A549 (cell line): Measurements from ENCODE around the gene ITGA11. TPM values are rescaled to one million over a fixed set of nuclear protein-coding genes. Genes with fewer than 3 reads are reported as not detected.

Experiments
- ATAC-seq, 2 experiments: fragments of 200-7000 bp in 1 of 2; fragments of >200 bp in 1 of 2; cut with Nextera tagmentation in 1 of 2; cut with Tn5 transposase in 1 of 2; 3 replicates each; pipeline versions ENCODE4 v1.8.0 to v1.9.1; 2018 to 2020; ENCODE audit warnings: mild to moderate bottlenecking in 1 of 2, moderate library complexity in 1 of 2
- CTCF ChIA-PET: fragments of 300-600 bp; sonication (Branson Sonifier 250); formaldehyde crosslinking; extraction: SDS; loops from one replicate; lab custom pipeline; 2021; ENCODE audit warnings: antibody characterized with exemption, inconsistent platforms; lab: Yijun Ruan, JAX
- POLR2A ChIA-PET: fragments of 350-600 bp; formaldehyde crosslinking; extraction: SDS; loops from one replicate; lab custom pipeline; 2021; ENCODE audit warnings: antibody characterized with exemption, inconsistent platforms; lab: Yijun Ruan, JAX
- DNase-seq, 2 experiments: peaks; one replicate each; pipeline versions ENCODE4 v3.0.0 to v3.0.0-alpha.2; 2011 to 2016; ENCODE audit warnings: low read depth in 1 of 2, low spot score in 1 of 2
- FAIRE-seq: peaks from 2 replicates; lab custom pipeline; 2011; peaks lifted over from hg19 to GRCh38; lab: Jason Lieb, UNC
- H3K27ac ChIP-seq, 2 experiments: fragments of >200 bp; sonication (Bioruptor Twin); formaldehyde crosslinking; 3 replicates each; pipeline ENCODE4 v1.5.1; 2016 to 2017
- H3K4me1 ChIP-seq: fragments of >200 bp; sonication (Bioruptor Twin); formaldehyde crosslinking; 3 replicates; pipeline ENCODE4 v1.6.1; 2016
- H3K4me2 ChIP-seq: fragments of >200 bp; sonication (Bioruptor Twin); formaldehyde crosslinking; 3 replicates; pipeline ENCODE4 v1.6.1; 2016
- H3K4me3 ChIP-seq: fragments of >200 bp; sonication (Bioruptor Twin); formaldehyde crosslinking; 3 replicates; pipeline ENCODE4 v1.5.1; 2016
- H3K9me3 ChIP-seq: fragments of >200 bp; sonication (Bioruptor Twin); formaldehyde crosslinking; 3 replicates; pipeline ENCODE4 v1.6.1; 2016
- CBX8 ChIP-seq: fragments of 200-600 bp; sonication (generic); IDR thresholded peaks from 2 replicates; pipeline ENCODE4 v1.6.1; 2016
- CHD2 ChIP-seq: fragments of 150-350 bp; IDR thresholded peaks from 2 replicates; pipeline ENCODE4 v1.6.1; 2014; ENCODE audit warnings: low read length; ENCODE audit not compliant: partially characterized antibody
- CHD4 ChIP-seq: fragments of 200-600 bp; sonication (generic); IDR thresholded peaks from 2 replicates; pipeline ENCODE4 v1.6.1; 2016; ENCODE audit warnings: antibody characterized with exemption, mild to moderate bottlenecking, borderline replicate concordance
- CTCF ChIP-seq: fragments of >200 bp; sonication (Bioruptor Twin); formaldehyde crosslinking; IDR thresholded peaks from 3 replicates; pipeline ENCODE4 v1.5.1; 2016
- EHMT2 ChIP-seq: fragments of 200-600 bp; sonication (generic); IDR thresholded peaks from 2 replicates; pipeline ENCODE4 v1.6.1; 2016; ENCODE audit warnings: antibody characterized with exemption, low read depth, mild to moderate bottlenecking, moderate library complexity
- EP300 ChIP-seq, 2 experiments: fragments of >200 bp; sonication (Bioruptor Twin); formaldehyde crosslinking; IDR thresholded peaks; 2 replicates in 1 of 2; 3 replicates in 1 of 2; pipeline ENCODE4 v1.6.1; 2016 to 2017
- ESRRA ChIP-seq: fragments of 150-350 bp; IDR thresholded peaks from 2 replicates; pipeline ENCODE4 v1.6.1; 2014; ENCODE audit warnings: mild to moderate bottlenecking, low read length, borderline replicate concordance
- GATA3 ChIP-seq: IDR thresholded peaks from 2 replicates; pipeline ENCODE4 v1.6.1; 2012; ENCODE audit warnings: borderline replicate concordance
- HDAC2 ChIP-seq: fragments of 200-600 bp; sonication (generic); IDR thresholded peaks from 2 replicates; pipeline ENCODE4 v1.6.1; 2016
- HES2 ChIP-seq: fragments of >200 bp; sonication (Bioruptor Twin); formaldehyde crosslinking; IDR thresholded peaks from 2 replicates; pipeline ENCODE4 v1.6.1; 2016
- HEYL ChIP-seq: fragments of 250-450 bp; sonication (Bioruptor Pico); IDR thresholded peaks from 2 replicates; pipeline ENCODE4 v1.8.0; 2021; ENCODE audit warnings: mild to moderate bottlenecking, moderate library complexity
- HOXA7 ChIP-seq: fragments of 250-450 bp; sonication (Bioruptor Pico); IDR thresholded peaks from 2 replicates; pipeline ENCODE4 v1.5.0; 2020; ENCODE audit warnings: mild to moderate bottlenecking, moderate library complexity
- HOXB5 ChIP-seq: fragments of 250-450 bp; sonication (Bioruptor Pico); IDR thresholded peaks from 2 replicates; pipeline ENCODE4 v1.5.0; 2020; ENCODE audit warnings: mild to moderate bottlenecking, moderate library complexity
- JUN ChIP-seq, 2 experiments: fragments of >200 bp; sonication (Bioruptor Twin); formaldehyde crosslinking; IDR thresholded peaks; 2 replicates in 1 of 2; 3 replicates in 1 of 2; pipeline ENCODE4 v1.6.1; 2016 to 2017
- KDM1A ChIP-seq: fragments of 200-600 bp; sonication (generic); IDR thresholded peaks from 2 replicates; pipeline ENCODE4 v1.6.1; 2016; ENCODE audit warnings: low read depth, mild to moderate bottlenecking
- KDM5A ChIP-seq: fragments of 200-600 bp; sonication (generic); IDR thresholded peaks from 2 replicates; pipeline ENCODE4 v1.6.1; 2016; ENCODE audit warnings: antibody characterized with exemption, mild to moderate bottlenecking
- NR3C1 ChIP-seq: fragments of >200 bp; sonication (Bioruptor Twin); formaldehyde crosslinking; IDR thresholded peaks from 3 replicates; pipeline ENCODE4 v1.6.1; 2017
- PHF8 ChIP-seq: fragments of 200-600 bp; sonication (generic); IDR thresholded peaks from 2 replicates; pipeline ENCODE4 v1.6.1; 2016; ENCODE audit warnings: low read depth, mild to moderate bottlenecking, antibody characterized with exemption, moderate library complexity, borderline replicate concordance
- POLR2A ChIP-seq: IDR thresholded peaks from 2 replicates; pipeline ENCODE4 v1.6.1; 2012; ENCODE audit warnings: mild to moderate bottlenecking, low read length
- REST ChIP-seq: fragments of 200-600 bp; sonication (generic); IDR thresholded peaks from 2 replicates; pipeline ENCODE4 v1.6.1; 2016; ENCODE audit warnings: antibody characterized with exemption, mild to moderate bottlenecking, moderate library complexity
- RNF2 ChIP-seq: fragments of 200-600 bp; sonication (generic); IDR thresholded peaks from 2 replicates; pipeline ENCODE4 v1.6.1; 2016; ENCODE audit warnings: low read depth, mild to moderate bottlenecking, antibody characterized with exemption, moderate library complexity, borderline replicate concordance
- SMC3 ChIP-seq: fragments of >200 bp; sonication (Bioruptor Twin); formaldehyde crosslinking; IDR thresholded peaks from 3 replicates; pipeline ENCODE4 v1.6.1; 2018; ENCODE audit warnings: inconsistent platforms
- SREBF2 ChIP-seq: fragments of 450-650 bp; IDR thresholded peaks from 2 replicates; pipeline ENCODE4 v1.6.1; 2014; ENCODE audit warnings: mild to moderate bottlenecking, moderate library complexity
- TFCP2L1 ChIP-seq: fragments of 250-450 bp; sonication (Bioruptor Pico); IDR thresholded peaks from 2 replicates; pipeline ENCODE4 v1.5.0; 2021; ENCODE audit warnings: mild to moderate bottlenecking
- WGBS: methylation state at CpG from one replicate; pipeline ENCODE4 v1.1.6; 2017; ENCODE audit errors: missing lambda C conversion rate; 5-methylcytosine and 5-hydroxymethylcytosine counted together
- polyA plus RNA-seq, 4 experiments: library from polyadenylated mRNA; depleted of rRNA in 3 of 4; stranded (reverse); fragments of >200 nt; fragmentation: RNase III in 1 of 4; extraction: RNeasy Plus Mini Kit Qiagen cat#74134 plus additional on column Dnase treatment in 1 of 4; gene quantifications; 2 replicates in 3 of 4; 3 replicates in 1 of 4; pipeline ENCODE4 v1.2.3, GENCODE V29; 2011 to 2017
- TF ChIP-seq, protein P1 (sequence below): IDR thresholded peaks from 2 replicates; pipeline ENCODE4 v1.6.1; 2012
- TF ChIP-seq, protein P2 (sequence below): IDR thresholded peaks from 2 replicates; pipeline ENCODE4 v1.6.1; 2012
- TF ChIP-seq, protein P3 (sequence below): fragments of 250-450 bp; sonication (Bioruptor Pico); IDR thresholded peaks from 2 replicates; pipeline ENCODE4 v1.5.0; 2020; ENCODE audit warnings: low read depth, mild to moderate bottlenecking, moderate library complexity

The ITGA11 gene
- polyA plus RNA-seq, 2 of the 4 experiments (the other 2 are of a cell fraction), result 8.3 to 17.2 TPM

DNA sequence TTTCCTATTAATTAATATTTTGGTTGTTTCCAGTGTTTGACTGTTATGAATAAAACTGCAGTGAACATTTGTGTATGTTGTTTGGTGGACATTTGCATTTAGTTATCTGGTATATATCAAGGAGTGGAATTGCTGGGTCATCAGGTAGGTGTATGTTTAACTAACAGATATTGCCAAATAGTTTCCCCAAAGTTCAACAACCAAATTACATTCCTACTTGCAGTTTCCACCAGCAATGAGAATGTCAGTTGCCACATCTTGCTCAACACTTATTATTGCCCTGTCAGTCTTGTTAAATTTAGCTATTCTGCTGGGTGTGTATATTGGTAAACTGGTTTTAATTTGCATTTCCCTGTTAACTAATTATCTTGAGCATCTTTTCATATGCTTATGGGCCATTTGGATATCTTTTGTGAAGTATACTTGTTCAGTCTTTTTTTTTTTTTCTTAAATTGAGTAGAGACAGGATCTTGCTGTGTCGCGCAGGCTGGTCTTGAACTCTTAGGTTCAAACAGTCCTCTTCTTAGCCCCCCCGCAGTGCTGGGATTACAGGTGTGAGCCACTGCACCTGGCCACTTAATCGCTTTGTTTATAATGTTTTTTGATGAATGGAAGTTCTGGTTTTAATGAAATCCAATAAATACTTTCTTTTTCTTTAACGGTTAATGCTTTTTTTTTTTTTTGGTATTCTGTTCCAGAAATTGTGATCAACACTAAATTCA is 146.5 kb downstream of the ITGA11 start (continued):
- TF ChIP-seq CTCF, result no peak
- TF ChIP-seq, protein P1, sequence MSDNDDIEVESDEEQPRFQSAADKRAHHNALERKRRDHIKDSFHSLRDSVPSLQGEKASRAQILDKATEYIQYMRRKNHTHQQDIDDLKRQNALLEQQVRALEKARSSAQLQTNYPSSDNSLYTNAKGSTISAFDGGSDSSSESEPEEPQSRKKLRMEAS, result no peak

DNA sequence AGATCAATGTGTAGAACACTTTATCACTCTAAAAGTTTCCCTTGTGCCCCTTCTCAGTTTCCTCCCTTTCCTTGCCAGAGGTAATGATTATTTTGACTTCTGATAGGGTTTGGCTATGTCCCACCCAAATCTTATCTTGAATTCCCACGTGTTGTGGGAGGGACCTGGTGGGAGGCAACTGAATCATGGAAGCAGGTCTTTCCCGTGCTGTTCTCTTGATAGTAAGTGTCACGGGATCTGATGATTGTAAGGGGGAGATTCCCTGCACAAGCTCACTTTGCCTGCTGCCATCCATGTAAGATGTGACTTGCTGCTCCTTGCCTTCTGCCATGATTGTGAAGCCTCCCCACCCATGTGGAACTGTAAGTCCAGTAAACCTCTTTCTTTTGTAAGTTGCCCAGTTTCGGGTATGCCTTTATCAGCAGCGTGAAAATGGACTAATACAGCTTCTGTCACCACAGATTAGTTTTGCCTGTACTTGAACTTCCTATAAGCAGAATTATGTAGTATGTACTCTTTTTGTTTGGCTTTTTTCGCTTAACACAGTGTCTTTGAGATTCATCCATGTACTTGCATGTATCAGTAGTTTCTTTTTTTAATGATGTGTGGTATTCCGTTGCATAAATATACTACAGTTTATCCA is 147.2 kb downstream of the ITGA11 start:
- no peak overlapping the region for H3K4me2 ChIP-seq
- FAIRE-seq, result no peak
- ChIA-PET POLR2A (no interaction called here), CTCF (interaction anchor here (0.6 to 7.0 kb wide), 5 partner anchors 9 to 746 kb away, joined by 3 to 47 read pairs (median 4); no protein-coding TSS in a partner anchor)
- no peak for DNase-seq
- no peak for TF ChIP-seq KDM5A
- no peak for TF ChIP-seq SREBF2
- TF ChIP-seq HOXA7 (CRISPR knock-in tag), result no peak
- no peak for TF ChIP-seq TFCP2L1 (CRISPR knock-in tag)
- no peak for TF ChIP-seq EP300 (IDR thresholded peaks at IDR 0.05)
- TF ChIP-seq RNF2, result no peak
- TF ChIP-seq HDAC2, result no peak
- TF ChIP-seq JUN (IDR thresholded peaks at IDR 0.05), result no peak
- TF ChIP-seq, protein P2, sequence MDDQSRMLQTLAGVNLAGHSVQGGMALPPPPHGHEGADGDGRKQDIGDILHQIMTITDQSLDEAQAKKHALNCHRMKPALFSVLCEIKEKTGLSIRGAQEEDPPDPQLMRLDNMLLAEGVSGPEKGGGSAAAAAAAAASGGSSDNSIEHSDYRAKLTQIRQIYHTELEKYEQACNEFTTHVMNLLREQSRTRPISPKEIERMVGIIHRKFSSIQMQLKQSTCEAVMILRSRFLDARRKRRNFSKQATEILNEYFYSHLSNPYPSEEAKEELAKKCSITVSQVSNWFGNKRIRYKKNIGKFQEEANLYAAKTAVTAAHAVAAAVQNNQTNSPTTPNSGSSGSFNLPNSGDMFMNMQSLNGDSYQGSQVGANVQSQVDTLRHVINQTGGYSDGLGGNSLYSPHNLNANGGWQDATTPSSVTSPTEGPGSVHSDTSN, result no peak
- H3K4me3 ChIP-seq, result no peak overlapping the region
- WGBS, result 96% methylated on average over 7 of the region's 7 CpGs
- peaks cover 42% of the 10 kb centered on the region for H3K4me1 ChIP-seq
- H3K27ac ChIP-seq, result no peak overlapping the region
- no peak for ATAC-seq
- H3K9me3 ChIP-seq, result peaks cover 6% of the 10 kb centered on the region; the same call in 1 of the 3 replicates

DNA sequence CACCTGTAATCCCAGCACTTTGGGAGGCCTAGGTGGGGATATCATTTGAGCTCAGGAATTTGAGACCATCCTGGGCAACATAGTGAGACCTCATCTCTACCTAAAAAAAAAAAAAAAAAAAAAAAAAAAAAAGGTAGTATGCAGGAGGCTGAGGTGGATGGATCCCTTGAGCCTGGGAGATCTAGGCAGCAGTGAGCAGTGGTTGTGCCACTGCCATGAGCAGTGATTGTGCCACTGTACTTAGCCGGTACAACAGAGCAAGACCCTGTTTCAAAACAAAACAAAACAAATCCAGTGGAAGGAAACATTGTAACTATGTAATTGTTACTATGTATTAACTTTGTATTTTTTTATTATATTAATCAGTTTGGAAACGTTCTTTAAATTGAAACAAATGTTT is 148.6 kb downstream of the ITGA11 start:
- Histone ChIP-seq H3K4me1 (peaks cover 46% of the 10 kb centered on the region), H3K9me3 (peaks cover 6% of the 10 kb centered on the region; the same call in 1 of the 3 replicates), H3K4me3 (no peak overlapping the region), H3K4me2 (no peak overlapping the region; the same call in 2 of the 3 replicates), H3K27ac (no peak overlapping the region)
- 94% methylated on average over 2 of the region's 2 CpGs for WGBS
- TF ChIP-seq HOXA7 (CRISPR knock-in tag) (no peak), KDM1A (no peak), CHD2 (no peak), KDM5A (no peak), EHMT2 (no peak), SMC3 (no peak), POLR2A (no peak), HEYL (CRISPR knock-in tag) (no peak), ESRRA (no peak), EP300 (IDR thresholded peaks at IDR 0.05) (no peak), NR3C1 (no peak), HOXB5 (no peak), HES2 (no peak), CHD4 (no peak), PHF8 (no peak), REST (no peak), GATA3 (no peak), CBX8 (no peak)
- TF ChIP-seq, protein P3, sequence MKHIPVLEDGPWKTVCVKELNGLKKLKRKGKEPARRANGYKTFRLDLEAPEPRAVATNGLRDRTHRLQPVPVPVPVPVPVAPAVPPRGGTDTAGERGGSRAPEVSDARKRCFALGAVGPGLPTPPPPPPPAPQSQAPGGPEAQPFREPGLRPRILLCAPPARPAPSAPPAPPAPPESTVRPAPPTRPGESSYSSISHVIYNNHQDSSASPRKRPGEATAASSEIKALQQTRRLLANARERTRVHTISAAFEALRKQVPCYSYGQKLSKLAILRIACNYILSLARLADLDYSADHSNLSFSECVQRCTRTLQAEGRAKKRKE, result no peak
- TF ChIP-seq, protein P1, result no peak
- ATAC-seq (no peak), FAIRE-seq (no peak), DNase-seq (no peak)
- ChIA-PET POLR2A (no interaction called here), CTCF (interaction anchor here (0.6 to 7.0 kb wide), 3 partner anchors 8 to 30 kb away, joined by 3 to 47 read pairs (median 4); no protein-coding TSS in a partner anchor)
